A549 (cell line): ENCODE measurements around the gene CFAP298.

Experiments
- EP300 ChIP-seq, 2 experiments: fragments of >200 bp; sonication (Bioruptor Twin); formaldehyde crosslinking; IDR thresholded peaks; 2 replicates in 1 of 2; 3 replicates in 1 of 2; pipeline ENCODE4 v1.6.1; 2016 to 2017
- TF ChIP-seq, protein P1 (sequence below): fragments of >200 bp; sonication (Bioruptor Twin); formaldehyde crosslinking; IDR thresholded peaks from 3 replicates; pipeline ENCODE4 v1.5.1; 2016
- TF ChIP-seq, protein P2 (sequence below): fragments of 250-450 bp; sonication (Bioruptor Pico); IDR thresholded peaks from 2 replicates; pipeline ENCODE4 v1.5.0; 2021; ENCODE audit warnings: mild to moderate bottlenecking, moderate library complexity, borderline replicate concordance

DNA sequence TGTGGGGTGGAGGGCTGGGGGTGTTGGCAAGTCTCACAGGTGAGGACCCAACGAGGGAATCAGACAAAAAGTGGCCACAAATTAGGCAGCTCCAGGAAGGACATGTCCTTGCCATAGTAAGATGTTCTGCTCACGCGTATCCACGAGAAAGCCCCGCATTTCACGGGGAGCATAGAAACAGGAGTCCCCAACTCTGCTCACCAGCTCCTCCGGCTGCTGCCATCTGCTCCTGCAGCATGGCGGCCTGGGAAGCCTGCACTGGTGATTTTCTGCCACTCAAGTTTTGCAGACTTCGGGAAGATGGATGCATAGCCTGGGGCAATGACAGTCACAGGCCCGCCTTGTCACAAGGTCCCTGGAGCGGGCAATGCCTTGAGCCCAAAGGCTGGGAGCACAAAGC is 36.2 kb downstream of the CFAP298 start:
- TF ChIP-seq, protein P1, sequence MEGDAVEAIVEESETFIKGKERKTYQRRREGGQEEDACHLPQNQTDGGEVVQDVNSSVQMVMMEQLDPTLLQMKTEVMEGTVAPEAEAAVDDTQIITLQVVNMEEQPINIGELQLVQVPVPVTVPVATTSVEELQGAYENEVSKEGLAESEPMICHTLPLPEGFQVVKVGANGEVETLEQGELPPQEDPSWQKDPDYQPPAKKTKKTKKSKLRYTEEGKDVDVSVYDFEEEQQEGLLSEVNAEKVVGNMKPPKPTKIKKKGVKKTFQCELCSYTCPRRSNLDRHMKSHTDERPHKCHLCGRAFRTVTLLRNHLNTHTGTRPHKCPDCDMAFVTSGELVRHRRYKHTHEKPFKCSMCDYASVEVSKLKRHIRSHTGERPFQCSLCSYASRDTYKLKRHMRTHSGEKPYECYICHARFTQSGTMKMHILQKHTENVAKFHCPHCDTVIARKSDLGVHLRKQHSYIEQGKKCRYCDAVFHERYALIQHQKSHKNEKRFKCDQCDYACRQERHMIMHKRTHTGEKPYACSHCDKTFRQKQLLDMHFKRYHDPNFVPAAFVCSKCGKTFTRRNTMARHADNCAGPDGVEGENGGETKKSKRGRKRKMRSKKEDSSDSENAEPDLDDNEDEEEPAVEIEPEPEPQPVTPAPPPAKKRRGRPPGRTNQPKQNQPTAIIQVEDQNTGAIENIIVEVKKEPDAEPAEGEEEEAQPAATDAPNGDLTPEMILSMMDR = no peak
- TF ChIP-seq, protein P2, sequence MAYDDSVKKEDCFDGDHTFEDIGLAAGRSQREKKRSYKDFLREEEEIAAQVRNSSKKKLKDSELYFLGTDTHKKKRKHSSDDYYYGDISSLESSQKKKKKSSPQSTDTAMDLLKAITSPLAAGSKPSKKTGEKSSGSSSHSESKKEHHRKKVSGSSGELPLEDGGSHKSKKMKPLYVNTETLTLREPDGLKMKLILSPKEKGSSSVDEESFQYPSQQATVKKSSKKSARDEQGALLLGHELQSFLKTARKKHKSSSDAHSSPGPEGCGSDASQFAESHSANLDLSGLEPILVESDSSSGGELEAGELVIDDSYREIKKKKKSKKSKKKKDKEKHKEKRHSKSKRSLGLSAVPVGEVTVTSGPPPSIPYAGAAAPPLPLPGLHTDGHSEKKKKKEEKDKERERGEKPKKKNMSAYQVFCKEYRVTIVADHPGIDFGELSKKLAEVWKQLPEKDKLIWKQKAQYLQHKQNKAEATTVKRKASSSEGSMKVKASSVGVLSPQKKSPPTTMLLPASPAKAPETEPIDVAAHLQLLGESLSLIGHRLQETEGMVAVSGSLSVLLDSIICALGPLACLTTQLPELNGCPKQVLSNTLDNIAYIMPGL = no peak
- TF ChIP-seq EP300 (IDR thresholded peaks at IDR 0.05) = no peak
